GM12878 (cell line): ENCODE measurements around the gene HYDIN. TPM values are rescaled to one million over a fixed set of nuclear protein-coding genes. Genes with fewer than 3 reads are reported as not detected.

Source experiments
- ATF2 ChIP-seq: IDR thresholded peaks from 2 replicates; pipeline ENCODE4 v1.6.1; 2012; ENCODE audit warnings: low read length, inconsistent platforms
- BMI1 ChIP-seq: fragments of 450-650 bp; IDR thresholded peaks from 2 replicates; pipeline ENCODE4 v1.6.1; 2016; ENCODE audit warnings: mild to moderate bottlenecking, moderate library complexity, borderline replicate concordance
- CEBPZ ChIP-seq: fragments of 150-350 bp; IDR thresholded peaks from 2 replicates; pipeline ENCODE4 v1.6.1; 2016; ENCODE audit warnings: low read depth, low read length
- E2F4 ChIP-seq: IDR thresholded peaks from 2 replicates; pipeline ENCODE4 v1.6.1; 2012; ENCODE audit warnings: low read depth, low read length, improper control_type of control experiment
- EZH2 ChIP-seq: IDR thresholded peaks from 2 replicates; pipeline ENCODE4 v1.6.1; 2012; ENCODE audit warnings: low read depth, mild to moderate bottlenecking, control low read depth, inconsistent platforms, low read length, borderline replicate concordance; ENCODE audit not compliant: control insufficient read depth
- HDAC2 ChIP-seq: fragments of 200-600 bp; sonication (generic); IDR thresholded peaks from 2 replicates; pipeline ENCODE4 v1.6.1; 2017
- MEF2A ChIP-seq: IDR thresholded peaks from 2 replicates; pipeline ENCODE4 v1.6.1; 2011; ENCODE audit warnings: low read depth, mild to moderate bottlenecking, low read length, moderate library complexity; ENCODE audit not compliant: insufficient read depth
- MEF2B ChIP-seq: fragments of 450-650 bp; IDR thresholded peaks from 2 replicates; pipeline ENCODE4 v1.6.1; 2018; ENCODE audit warnings: mild to moderate bottlenecking, moderate library complexity; ENCODE audit not compliant: partially characterized antibody, poor library complexity, severe bottlenecking
- NKRF ChIP-seq: fragments of 450-650 bp; conservative IDR thresholded peaks from 2 replicates; pipeline ENCODE4 v1.6.1; 2017; ENCODE audit warnings: mild to moderate bottlenecking, moderate library complexity
- RFX5 ChIP-seq: IDR thresholded peaks from 2 replicates; pipeline ENCODE4 v1.6.1; 2011; ENCODE audit warnings: low read depth, low read length, improper control_type of control experiment
- SIN3A ChIP-seq: IDR thresholded peaks from 2 replicates; pipeline ENCODE4 v1.6.1; 2012; ENCODE audit warnings: low read depth, low read length, improper control_type of control experiment
- ZBTB11 ChIP-seq: fragments of 450-650 bp; formaldehyde crosslinking; IDR thresholded peaks from 2 replicates; pipeline ENCODE4 v1.5.0; 2022; ENCODE audit warnings: mild to moderate bottlenecking, missing genetic modification characterization
- ZSCAN29 ChIP-seq: fragments of 450-650 bp; IDR thresholded peaks from 2 replicates; pipeline ENCODE4 v1.6.1; 2017; ENCODE audit warnings: mild to moderate bottlenecking, moderate library complexity
- ZZZ3 ChIP-seq: IDR thresholded peaks from 2 replicates; pipeline ENCODE4 v1.6.1; 2011; ENCODE audit warnings: low read depth; ENCODE audit not compliant: control insufficient read depth, insufficient read length
- polyA plus RNA-seq, 11 experiments: library from polyadenylated mRNA; depleted of rRNA in 4 of 11; unstranded in 6 of 11; stranded (reverse) in 5 of 11; fragments of >200 nt; fragmentation: Nextera tagmentation in 4 of 11; fragmentation: Illumina TruSeq in 1 of 11; extraction: Ambion mirVana in 4 of 11; extraction: Trizol in 1 of 11; gene quantifications; 1 replicate in 1 of 11; 2 replicates in 10 of 11; pipeline versions ENCODE4 v1.2.1 to v1.2.3, GENCODE V29; 2011 to 2016; ENCODE audit warnings: inconsistent platforms in 2 of 11, missing spikeins in 2 of 11, low read depth in 1 of 11
- total RNA-seq, 4 experiments: library from RNA; depleted of rRNA in 3 of 4; stranded (reverse); fragments of >200 nt in 3 of 4; fragmentation: Illumina TruSeq in 1 of 4; extraction: Trizol in 1 of 4; gene quantifications; 2 replicates each; pipeline versions ENCODE4 v1.2.1 to v1.2.3, GENCODE V29; 2013 to 2021

HYDIN gene
- total and polyA plus RNA-seq, 10 of the 15 experiments (the other 5 are each of a cell fraction or from before 2014, with no cell fraction given): 0.01 to 0.30 (median 0.10) TPM; not detected in 7

GRCh38 chr16:70800781-70801480, 429.6 kb downstream of the HYDIN start, which contains the start of gene VAC14 (continued):
- TF ChIP-seq EZH2: no peak
- TF ChIP-seq ZSCAN29: no peak
- TF ChIP-seq RFX5: peak; percentile 46; the same call in 1 of the 2 replicates
- peak; percentile 35; the same call in 1 of the 2 replicates for TF ChIP-seq ZBTB11 (CRISPR knock-in tag)
- no peak for TF ChIP-seq ZZZ3
- no peak for TF ChIP-seq BMI1
- TF ChIP-seq HDAC2: no peak
- TF ChIP-seq MEF2B: peak; percentile 12
- peak; percentile 98 for TF ChIP-seq NKRF
- TF ChIP-seq CEBPZ: no peak
- TF ChIP-seq MEF2A: no peak
- TF ChIP-seq ATF2: no peak
- peak; percentile 58; the same call in 1 of the 2 replicates for TF ChIP-seq E2F4
- TF ChIP-seq SIN3A: peak; percentile 92
